GM18499 (cell line): Measurements from ENCODE around the gene RPS3.

Source experiments
- ATAC-seq: cut with Tn5 transposase; IDR thresholded peaks from one replicate; pipeline ENCODE4 v1.9.1; 2021; ENCODE audit warnings: moderate number of reproducible peaks; ENCODE audit not compliant: insufficient read depth, unreplicated experiment

RPS3 gene

GRCh38 chr11:75453916-75454655 is 54.8 kb downstream of the RPS3 start:
- ATAC-seq: no peak

- no peak for ATAC-seq
Observed at GRCh38 chr11:75454987-75455386, 55.7 kb downstream of the RPS3 start.
